Activated naive CD4-positive, alpha-beta T cell treated with anti-CD3 and anti-CD28 coated beads, Interleukin-2, amount 50 U/mL, for 16 hours (primary cell): Measurements from ENCODE around the gene HDLBP.
"Not testable (repeated sequence)": the region's sequence is repeated elsewhere in the genome, so short reads cannot be mapped to it uniquely, and the experiment has no call there.

Experiments used
- DNase-seq: peaks from one replicate; pipeline ENCODE4 v3.0.0-alpha.2; 2020

Gene HDLBP

DNA sequence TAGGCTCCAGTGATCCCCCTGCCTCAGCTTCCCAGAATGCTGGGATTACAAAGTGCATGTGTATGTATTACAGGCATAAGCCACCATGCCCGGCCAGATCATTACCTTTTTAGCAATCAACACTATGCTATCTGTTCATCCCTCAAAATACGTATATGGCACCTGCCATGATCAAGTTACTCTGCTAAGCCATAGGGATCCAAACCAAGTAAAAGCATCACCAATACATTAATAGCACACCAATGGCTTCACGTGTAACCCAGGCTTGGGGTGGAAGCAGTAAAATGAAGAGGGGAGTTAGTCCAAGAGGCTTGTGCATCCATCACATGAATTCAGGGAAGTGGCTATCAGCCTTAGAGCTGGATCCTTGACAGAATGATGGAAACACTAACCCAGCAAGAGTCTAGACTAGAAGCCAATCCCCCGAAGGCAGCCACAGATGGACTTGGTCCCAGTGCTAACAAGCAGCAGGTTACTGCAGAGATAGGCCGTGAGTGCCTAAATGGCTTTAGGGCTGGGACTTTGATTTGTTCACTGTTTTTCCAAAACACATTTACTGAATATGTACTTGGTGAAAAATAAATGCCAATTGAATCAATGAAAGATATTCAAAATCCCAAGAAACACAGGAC is 11.3 kb downstream of the HDLBP start:
- no peak for DNase-seq

DNA sequence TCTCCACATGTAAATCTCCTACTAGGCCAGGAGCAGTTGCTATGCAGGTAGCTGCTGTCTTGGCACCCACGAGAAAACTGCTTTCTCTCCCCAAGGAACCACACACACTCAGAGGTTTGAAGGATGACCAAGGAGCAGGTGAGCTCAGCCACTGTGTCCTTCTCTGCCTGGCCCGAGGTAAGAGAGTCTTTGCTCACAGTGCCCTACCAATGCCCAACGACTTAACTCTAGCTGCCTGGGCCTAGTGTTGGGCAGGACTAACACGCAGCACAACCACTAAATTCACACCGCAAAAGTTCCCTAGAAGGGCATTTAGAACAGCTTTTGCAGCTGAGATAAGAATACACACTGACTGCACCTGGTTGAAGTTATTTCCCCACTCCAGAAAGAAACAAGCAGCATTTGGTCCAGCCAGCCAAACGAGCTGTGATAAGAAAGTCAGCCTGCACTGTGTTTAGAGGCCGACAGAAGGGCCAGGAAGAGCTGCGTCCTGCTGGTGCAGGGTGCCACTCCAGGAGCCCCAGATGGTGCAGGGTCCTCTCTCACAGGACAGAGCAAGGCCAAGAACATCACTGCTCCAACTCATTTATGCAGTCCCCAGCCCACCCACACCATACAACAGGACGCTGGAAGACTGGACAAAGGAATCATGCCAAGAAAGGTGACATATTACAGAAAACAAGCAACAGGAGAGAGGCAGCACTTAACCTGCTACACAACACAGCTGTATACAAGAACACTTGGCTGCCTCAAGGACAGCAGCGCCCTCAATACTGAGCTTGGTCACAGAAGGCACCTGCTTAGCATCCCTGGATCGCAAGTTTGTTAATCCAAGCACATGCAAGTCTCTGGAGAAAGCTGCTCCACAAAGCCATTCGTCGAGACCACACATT is 12.5 kb downstream of the HDLBP start:
- no peak for DNase-seq

GRCh38 chr2:241302083-241302482 is 13.4 kb downstream of the HDLBP start:
- DNase-seq: no peak

DNA sequence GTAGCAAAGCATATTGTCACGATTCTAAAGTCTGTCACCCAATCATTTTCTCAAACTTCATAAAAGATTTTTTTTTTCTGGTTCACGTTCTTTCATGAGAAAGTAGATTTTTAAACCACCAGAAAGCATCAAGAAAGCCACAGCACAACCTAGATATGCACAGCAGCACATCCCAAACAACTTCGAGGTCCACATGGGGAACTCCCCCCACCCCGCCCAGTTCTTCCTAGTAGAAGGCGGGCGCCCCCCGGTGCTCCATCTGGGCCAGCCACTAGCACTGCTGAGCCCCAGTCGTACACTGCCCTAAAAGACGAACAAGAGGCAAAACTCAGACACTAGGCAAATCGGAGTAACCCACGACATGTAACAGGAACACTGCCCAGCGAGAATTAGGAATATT is 15.5 kb downstream of the HDLBP start:
- DNase-seq: peak; percentile 33

DNA sequence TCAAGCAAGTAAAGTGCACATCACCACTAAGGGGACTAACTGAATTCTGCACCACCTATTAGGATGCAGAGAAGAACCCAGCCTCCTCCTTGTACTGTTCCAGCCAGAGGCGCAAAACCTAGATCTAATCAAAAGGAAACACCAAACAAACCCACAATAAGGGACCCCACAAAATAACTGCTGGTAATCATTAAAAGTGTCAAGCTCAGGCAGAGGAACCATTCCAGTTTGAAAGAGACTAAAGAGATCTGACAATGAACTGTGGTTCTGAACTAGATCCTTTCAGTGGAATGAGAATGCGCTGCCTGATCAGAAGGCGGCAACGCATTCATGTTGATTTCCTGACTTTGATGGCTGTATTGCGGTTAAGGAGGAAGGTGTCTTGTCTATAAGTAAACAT is 16.8 kb downstream of the HDLBP start:
- no peak for DNase-seq

DNA sequence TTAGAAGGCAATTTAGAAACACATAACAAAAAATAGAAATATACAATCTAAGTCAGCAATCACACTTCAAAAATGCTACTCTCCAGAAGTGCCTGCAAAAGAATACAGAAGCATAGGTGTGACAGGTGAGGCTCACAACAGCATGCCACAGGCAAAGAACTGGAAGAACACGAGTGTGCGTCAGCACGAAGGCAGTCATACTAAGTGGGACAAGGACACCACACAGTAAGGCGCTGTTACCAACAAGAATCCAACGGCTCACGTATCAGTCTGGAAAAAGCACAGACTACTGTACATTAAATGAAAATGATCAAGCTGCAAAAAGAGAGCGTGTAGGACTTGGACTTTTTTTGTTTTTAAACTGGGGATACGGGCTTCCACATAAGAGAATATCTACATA is 18.7 kb downstream of the HDLBP start:
- no peak for DNase-seq

- no peak for DNase-seq
Measured at GRCh38 chr2:241295326-241296095, 20.0 kb downstream of the HDLBP start.

DNA sequence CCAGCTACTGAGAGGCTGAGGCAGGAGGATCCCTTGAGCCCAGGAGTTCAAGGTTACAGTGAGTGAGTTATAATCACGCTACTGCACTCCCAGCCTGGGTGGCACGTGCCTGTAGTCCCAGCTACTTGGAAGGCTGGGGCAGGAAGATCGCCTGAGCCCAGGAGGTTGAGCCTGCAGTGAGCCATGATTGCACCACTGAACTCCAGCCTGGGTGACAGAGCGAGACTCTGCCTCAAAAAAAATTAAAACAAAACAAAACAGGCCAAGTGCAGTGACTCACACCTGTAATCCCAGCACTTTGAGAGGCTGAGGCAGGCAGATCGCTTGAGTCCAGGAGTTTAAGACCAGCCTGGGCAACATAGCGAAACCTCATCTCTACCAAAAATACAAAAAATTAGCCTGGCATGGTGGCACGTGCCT is 22.1 kb downstream of the HDLBP start:
- not testable (repeated sequence) for DNase-seq

- no peak for DNase-seq
Measured at GRCh38 chr2:241291977-241292376, 23.5 kb downstream of the HDLBP start.

DNA sequence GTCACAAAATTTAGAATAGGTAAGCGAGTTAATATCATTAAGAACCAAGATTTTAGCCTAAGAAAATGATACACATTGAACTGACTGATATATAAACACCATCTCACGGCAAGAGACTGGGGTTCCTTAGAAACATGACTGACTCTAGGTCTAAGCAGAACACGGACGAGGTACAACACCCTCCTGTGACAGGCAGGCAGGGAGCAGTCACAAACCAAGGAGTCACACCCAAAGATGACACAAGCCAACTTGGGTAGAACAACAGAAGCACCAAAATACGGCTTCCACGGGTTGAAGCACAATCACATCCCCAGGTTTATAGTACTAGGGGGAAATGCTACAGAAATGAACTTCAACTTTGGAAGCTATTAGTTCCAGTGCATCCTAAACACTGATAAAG is 24.3 kb downstream of the HDLBP start:
- no peak for DNase-seq

GRCh38 chr2:241289597-241289996 is 25.9 kb downstream of the HDLBP start:
- no peak for DNase-seq

DNA sequence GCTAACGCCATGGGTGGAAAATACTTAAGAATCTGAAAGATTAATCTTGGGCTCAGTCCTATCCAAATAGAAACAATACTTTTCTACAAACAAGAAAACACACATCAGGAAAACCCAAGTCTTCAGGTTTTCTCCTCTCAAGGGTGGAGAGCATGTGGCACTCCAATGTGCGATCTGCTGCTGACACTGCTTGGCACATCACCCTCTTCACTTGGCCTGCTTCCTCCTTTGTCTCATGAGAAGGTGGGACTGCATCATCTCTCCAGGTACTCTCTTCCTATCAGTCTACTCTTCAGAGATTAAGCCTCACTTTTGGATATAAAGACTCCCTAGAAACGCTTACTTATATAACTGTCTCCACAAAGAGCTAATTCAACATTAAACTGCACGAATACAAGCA is 26.4 kb downstream of the HDLBP start:
- no peak for DNase-seq

DNA sequence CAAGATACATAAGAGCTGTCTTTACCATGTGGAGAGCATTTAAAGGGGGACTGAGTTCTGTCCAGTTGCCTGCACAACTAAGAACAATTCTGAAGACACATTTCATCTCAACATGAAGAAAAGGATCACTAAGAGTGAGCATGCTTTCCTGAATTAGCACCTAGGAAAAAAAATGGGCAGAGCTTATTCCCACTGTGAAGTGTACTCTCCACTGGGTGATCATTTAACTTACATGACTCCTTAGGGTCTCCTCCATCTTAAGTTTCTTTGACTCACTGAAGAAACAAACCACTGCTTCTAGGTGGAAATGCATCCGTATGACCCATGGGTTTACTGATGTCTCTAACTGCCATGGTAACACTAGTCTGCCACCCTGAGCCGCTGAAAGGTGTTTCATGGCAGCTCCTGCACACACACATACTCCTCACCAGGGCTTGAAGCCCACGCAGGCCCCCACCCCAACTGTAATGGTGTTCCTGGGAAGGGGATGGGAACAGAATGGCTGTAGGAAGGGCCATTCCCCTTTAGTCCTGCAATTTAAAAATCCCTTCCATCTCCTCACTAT is 27.1 kb downstream of the HDLBP start:
- no peak for DNase-seq

DNA sequence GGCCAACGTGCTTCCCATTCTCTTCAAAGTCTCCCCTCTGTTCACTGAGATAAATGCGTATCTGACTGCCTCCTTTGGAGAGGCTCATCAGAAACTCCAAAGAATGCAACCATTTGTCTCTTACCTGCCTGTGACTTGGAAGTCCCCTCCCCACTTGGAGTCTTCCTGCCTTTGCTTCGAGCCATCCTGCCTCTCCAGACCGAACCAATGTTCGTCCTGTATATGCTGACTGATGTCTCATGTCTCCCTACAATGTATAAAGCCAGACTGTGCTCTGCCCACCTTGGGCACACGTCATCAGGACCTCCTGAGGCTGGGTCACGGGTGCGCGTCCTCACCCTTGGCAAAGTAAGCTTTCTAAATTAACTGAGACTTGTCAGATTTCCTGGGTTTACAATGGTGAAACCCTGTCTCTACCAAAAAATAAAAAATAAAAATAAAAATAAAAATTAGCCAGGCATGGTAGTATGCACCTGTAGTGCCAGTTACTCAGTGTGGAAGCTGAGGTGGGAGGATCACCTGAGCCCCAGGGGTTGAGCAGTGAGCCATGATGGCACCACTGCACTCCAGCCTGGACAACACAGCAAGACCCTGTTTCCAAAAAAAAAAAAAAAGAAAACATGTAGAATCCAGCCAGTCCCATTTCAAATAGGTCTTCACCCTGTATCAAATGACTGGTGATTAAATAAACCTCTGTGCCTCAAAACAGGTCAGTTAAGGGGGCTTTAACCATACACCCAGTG is 29.0 kb downstream of the HDLBP start:
- no peak for DNase-seq

DNA sequence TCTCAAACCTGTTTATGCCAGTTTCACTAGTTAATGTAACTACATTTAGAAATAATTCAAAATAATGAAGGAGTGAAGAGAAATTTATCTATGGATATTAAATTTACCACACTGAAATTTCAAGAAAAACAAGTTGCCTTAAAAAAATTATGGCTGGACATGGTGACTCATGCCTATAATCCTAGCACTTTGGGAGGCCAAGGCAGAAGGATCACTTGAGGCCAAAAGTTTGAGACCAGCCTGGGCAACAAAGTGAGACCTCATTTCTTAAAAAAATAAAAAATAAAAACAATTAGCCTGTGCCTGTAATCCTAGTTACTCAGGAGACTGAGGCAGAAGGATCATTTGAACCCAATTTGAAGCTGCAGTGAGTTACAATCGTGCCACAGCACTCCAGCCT is 29.9 kb downstream of the HDLBP start:
- DNase-seq: no peak

- no peak for DNase-seq
Measured at GRCh38 chr2:241282555-241282954, 32.9 kb downstream of the HDLBP start.

DNA sequence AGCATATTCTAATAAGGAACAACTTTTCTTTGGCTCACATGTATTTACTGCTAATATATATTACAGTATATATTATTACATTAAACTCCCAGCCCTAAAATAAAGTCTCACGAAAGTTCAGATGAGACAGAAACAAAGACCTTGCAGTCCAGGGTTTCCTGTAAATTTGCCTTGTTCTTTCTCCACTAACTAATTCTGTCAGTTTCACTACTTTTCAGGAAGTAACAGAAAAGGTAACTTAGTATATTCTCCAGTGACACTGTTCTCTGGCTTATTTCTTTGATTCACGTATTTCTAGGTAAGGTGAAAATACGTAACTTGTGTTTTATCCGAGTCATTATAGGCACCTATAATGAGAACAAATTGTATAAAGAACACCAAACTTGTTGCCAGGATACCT is 35.2 kb downstream of the HDLBP start:
- DNase-seq: no peak

- DNase-seq: no peak
Measured at GRCh38 chr2:241279828-241280227, 35.6 kb downstream of the HDLBP start.

GRCh38 chr2:241279413-241279812 is 36.1 kb downstream of the HDLBP start:
- DNase-seq: no peak

DNA sequence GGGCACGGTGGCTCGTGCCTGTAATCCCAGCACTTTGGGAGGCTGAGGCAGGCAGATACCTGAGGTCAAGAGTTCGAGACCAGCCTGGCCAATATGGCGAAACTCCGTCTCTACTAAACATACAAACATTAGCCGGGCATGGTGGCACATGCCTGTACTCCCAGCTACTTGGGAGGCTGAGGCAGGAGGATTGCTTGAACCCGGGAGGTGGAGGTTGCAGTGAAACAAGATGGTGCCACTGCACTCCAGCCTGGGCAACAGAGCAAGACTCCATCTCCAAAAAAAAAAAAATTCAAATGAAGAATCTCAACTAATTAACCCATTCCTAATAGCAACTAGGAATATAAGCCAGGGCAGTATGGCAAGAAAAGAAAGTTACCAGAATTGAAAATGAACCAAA is 37.2 kb downstream of the HDLBP start:
- DNase-seq: not testable (repeated sequence)

DNA sequence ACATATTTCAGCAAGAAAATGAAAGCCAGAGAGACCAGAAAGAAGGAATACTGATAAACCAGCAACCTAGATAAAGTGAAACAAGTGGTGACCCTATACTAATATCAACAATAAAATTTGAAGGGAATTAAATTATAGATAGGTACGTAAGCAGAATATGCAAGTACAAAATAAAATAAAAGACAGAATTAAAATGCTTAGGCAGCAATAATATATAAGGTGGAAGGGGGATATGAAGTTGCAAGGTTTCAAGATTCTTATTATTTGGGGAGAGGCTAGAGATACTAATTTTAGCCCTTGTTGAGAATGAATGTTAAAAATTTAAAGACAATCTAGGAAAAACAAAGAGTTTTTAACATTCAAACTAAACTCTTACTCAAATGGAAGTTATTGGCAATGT is 39.6 kb downstream of the HDLBP start:
- DNase-seq: no peak

GRCh38 chr2:241275504-241275903 is 40.0 kb downstream of the HDLBP start:
- no peak for DNase-seq

GRCh38 chr2:241274127-241274526 is 41.3 kb downstream of the HDLBP start:
- no peak for DNase-seq
